Mesothelial cell of epicardium (in vitro differentiated cells): ENCODE results near the gene ESYT1. TPM values are rescaled to one million over a fixed set of nuclear protein-coding genes. Genes with fewer than 3 reads are reported as not detected.
A peak's percentile ranks its signal among the peaks of the same experiment; 100 is the strongest.

Experiments
- DNase-seq, 2 experiments: peaks; one replicate each; pipeline ENCODE4 v3.0.0; 2021; ENCODE audit warnings: low spot score in 2 of 2; ENCODE audit not compliant: unreplicated experiment in 2 of 2
- H3K27ac Mint-ChIP-seq: 2 replicates; pipeline ENCODE4 v1.8.0; 2021; ENCODE audit warnings: mixed read lengths
- H3K27me3 Mint-ChIP-seq: 2 replicates; pipeline ENCODE4 v1.8.0; 2021; ENCODE audit warnings: low read depth, mixed read lengths
- H3K36me3 Mint-ChIP-seq: 2 replicates; pipeline ENCODE4 v1.8.0; 2021; ENCODE audit warnings: mixed read lengths
- H3K4me1 Mint-ChIP-seq: 2 replicates; pipeline ENCODE4 v1.8.0; 2021; ENCODE audit warnings: mixed read lengths
- H3K4me3 Mint-ChIP-seq: 2 replicates; pipeline ENCODE4 v1.8.0; 2021; ENCODE audit warnings: mild to moderate bottlenecking, moderate library complexity, mixed read lengths
- H3K9me3 Mint-ChIP-seq: 2 replicates; pipeline ENCODE4 v1.8.0; 2021; ENCODE audit warnings: mixed read lengths
- total RNA-seq: library from RNA; stranded (reverse); gene quantifications from 3 replicates; pipeline ENCODE4 v1.2.1, GENCODE V29; 2021
- TF ChIP-seq, protein P1 (sequence below): fragments of 200-600 bp; sonication (generic); IDR thresholded peaks from one replicate; pipeline ENCODE4 v1.5.0; 2021; ENCODE audit warnings: antibody characterized with exemption; ENCODE audit not compliant: unreplicated experiment

ESYT1 gene
- total RNA-seq, 1 donor from 2014 or later, result 64.7 TPM

DNA sequence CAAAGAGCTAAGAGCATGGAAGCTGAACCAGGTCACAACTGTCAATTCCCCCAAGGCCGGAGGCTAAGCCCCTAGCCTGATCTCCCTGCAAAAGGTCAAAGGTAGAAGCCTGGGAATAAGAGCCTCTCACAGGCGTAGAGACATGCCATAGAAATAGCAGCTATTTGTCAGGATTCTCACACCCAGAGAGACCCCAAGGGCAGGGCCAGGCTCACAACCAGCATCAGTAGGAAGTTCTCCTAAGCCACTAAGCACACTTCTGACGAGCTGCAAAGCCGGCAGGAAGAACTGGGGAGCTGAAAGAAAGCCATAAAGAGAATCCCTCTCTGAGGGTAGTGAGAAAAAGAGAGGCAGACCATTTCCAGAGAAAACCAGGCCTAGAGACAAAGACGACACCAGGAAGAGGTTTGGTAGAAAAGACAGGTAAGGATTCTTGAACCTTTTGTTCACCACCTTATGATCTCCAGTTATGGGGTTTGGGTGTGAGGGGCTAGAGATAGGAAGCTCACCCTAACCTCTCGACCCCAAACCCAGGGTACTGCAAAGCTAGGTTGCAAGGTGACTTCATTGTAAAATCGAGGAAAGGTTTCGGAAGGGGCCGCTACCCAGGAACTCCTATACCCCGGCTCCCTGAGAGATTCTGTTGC lies 60.2 kb downstream of the ESYT1 start:
- H3K9me3 Mint-ChIP-seq, result no peaks in the 10 kb centered on the region
- peaks cover 16% of the 10 kb centered on the region for H3K36me3 Mint-ChIP-seq
- peak overlapping the region; percentile 89 for H3K27ac Mint-ChIP-seq
- TF ChIP-seq, protein P1, sequence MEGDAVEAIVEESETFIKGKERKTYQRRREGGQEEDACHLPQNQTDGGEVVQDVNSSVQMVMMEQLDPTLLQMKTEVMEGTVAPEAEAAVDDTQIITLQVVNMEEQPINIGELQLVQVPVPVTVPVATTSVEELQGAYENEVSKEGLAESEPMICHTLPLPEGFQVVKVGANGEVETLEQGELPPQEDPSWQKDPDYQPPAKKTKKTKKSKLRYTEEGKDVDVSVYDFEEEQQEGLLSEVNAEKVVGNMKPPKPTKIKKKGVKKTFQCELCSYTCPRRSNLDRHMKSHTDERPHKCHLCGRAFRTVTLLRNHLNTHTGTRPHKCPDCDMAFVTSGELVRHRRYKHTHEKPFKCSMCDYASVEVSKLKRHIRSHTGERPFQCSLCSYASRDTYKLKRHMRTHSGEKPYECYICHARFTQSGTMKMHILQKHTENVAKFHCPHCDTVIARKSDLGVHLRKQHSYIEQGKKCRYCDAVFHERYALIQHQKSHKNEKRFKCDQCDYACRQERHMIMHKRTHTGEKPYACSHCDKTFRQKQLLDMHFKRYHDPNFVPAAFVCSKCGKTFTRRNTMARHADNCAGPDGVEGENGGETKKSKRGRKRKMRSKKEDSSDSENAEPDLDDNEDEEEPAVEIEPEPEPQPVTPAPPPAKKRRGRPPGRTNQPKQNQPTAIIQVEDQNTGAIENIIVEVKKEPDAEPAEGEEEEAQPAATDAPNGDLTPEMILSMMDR, result no peak
- peak overlapping the region; percentile 75 for H3K4me3 Mint-ChIP-seq
- H3K27me3 Mint-ChIP-seq, result peaks cover 1% of the 10 kb centered on the region
- no peak for DNase-seq
- H3K4me1 Mint-ChIP-seq, result peaks cover 19% of the 10 kb centered on the region

- peak in 1 of 2 experiments; percentile 60 for DNase-seq
- H3K9me3 Mint-ChIP-seq, result no peaks in the 10 kb centered on the region
- peaks cover 16% of the 10 kb centered on the region for H3K36me3 Mint-ChIP-seq
- peaks cover 19% of the 10 kb centered on the region for H3K4me1 Mint-ChIP-seq
- peak overlapping the region; percentile 75 for H3K4me3 Mint-ChIP-seq
- H3K27me3 Mint-ChIP-seq, result peaks cover 1% of the 10 kb centered on the region
- peak overlapping the region; percentile 89 for H3K27ac Mint-ChIP-seq
- TF ChIP-seq, protein P1, result no peak
Measured at GRCh38 chr12:56188778-56189098, 60.7 kb downstream of the ESYT1 start.

- TF ChIP-seq, protein P1, result peak; percentile 81
- Mint-ChIP-seq H3K36me3 (peaks cover 16% of the 10 kb centered on the region), H3K9me3 (no peaks in the 10 kb centered on the region), H3K4me3 (peak within 1 kb of the TSS; percentile 91), H3K27me3 (peaks cover 1% of the 10 kb centered on the region), H3K4me1 (peaks cover 19% of the 10 kb centered on the region), H3K27ac (peak within 1 kb of the TSS; percentile 97)
- DNase-seq, result peak; percentile 79 to 90
Measured at GRCh38 chr12:56189099-56189917, 61.2 kb downstream of the ESYT1 start, which contains the start of gene SMARCC2. SMARCC2 (minus strand) TSS chr12:56189483; CDS start chr12:56189461, 22 bp downstream.

GRCh38 chr12:56189918-56190694 lies 62.0 kb downstream of the ESYT1 start:
- Mint-ChIP-seq H3K27me3 (peaks cover 1% of the 10 kb centered on the region), H3K9me3 (no peaks in the 10 kb centered on the region), H3K36me3 (peaks cover 9% of the 10 kb centered on the region), H3K27ac (peak overlapping the region; percentile 97), H3K4me3 (peak overlapping the region; percentile 91), H3K4me1 (peaks cover 19% of the 10 kb centered on the region)
- TF ChIP-seq, protein P1, result peak; percentile 42
- DNase-seq, result peak; percentile 80 to 98

DNA sequence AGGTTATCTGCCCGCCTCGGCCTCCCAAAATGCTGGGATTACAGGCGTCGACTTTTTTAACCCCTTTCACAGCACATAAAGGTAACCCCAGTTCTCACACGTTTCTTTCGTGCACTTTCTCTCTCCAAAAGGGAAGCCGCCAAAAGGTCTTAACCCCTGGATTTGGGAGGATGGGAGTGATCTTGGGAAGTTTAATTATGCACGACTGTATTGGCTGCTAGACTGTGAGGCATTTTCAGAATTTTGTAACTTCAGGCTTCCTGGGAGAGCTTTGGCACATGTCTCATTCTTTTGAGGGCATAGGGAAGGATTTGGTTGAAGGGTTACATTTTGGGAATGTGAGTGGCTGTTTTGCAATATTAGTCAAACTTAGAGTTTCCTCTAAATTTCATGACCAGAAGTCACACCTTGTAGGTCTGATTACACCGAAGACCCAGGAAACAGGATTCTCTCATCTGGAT lies 62.7 kb downstream of the ESYT1 start:
- peaks cover 1% of the 10 kb centered on the region for H3K27me3 Mint-ChIP-seq
- no peaks in the 10 kb centered on the region for H3K9me3 Mint-ChIP-seq
- TF ChIP-seq, protein P1, result no peak
- no peak for DNase-seq
- peak overlapping the region; percentile 91 for H3K4me3 Mint-ChIP-seq
- H3K36me3 Mint-ChIP-seq, result peaks cover 7% of the 10 kb centered on the region
- peaks cover 19% of the 10 kb centered on the region for H3K4me1 Mint-ChIP-seq
- peak overlapping the region; percentile 97 for H3K27ac Mint-ChIP-seq
